NCI-H748 (cell line): ENCODE measurements around the gene UNC45A.

Experiments
- DNase-seq: peaks from one replicate; lab custom pipeline; 2025; ENCODE audit not compliant: unreplicated experiment; lab: John Stamatoyannopoulos, UW

UNC45A gene

GRCh38 chr15:90941038-90941437 lies 6.0 kb downstream of the UNC45A start:
- no peak for DNase-seq

- DNase-seq, result no peak
These were observed 7.5 kb downstream of the UNC45A start for GRCh38 chr15:90942354-90943120.

DNA sequence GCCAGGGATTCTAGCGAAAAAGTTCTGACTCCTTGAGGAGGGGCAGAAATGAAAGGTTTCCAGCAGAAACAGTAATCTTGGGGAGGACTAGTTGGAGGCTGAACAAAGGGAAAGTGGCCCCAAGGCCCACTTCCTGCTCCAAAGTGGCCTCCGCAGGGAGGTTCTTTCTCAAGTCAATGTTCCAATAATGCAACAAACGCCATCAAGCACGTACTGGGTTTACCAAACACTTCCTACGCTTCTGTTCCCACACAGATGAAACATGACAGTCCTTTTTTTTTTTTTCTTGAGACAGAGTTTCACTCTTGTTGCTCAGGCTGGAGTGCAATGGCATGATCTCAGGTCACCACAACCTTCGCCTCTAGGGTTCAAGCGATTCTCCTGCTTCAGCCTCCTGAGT lies 10.0 kb downstream of the UNC45A start:
- no peak for DNase-seq

- no peak for DNase-seq
These were observed 11.5 kb downstream of the UNC45A start for GRCh38 chr15:90946538-90946937.

DNA sequence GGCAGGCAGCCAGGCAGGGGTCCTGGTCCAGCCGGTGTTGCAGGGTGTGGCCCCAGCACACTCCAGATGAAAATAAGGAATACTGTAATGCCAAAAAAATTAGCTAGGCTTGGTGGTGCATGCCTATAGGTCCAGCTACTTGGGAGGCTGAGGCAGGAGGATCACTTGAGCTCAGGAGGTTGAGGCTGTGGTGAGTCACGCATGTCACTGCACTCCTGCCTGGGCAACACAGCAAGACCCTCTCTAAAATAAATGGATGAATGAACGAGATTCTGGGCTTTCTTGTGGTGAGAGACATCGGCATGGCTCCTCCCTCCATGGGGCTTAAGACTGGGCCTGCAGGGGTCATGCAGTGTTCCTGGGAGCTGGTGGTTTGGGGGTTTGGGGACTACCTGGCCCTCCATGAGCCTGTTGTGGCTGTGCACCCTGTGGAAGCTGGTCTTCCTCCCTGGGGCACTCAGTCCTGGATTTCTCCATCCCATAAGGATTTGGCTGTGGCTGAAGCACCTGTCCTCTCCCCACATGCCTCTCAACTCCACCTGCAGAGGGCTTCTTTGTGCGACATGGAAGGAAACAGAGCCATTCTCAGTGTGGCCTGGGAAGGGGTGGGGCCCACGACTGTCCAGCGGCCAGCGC lies 12.0 kb downstream of the UNC45A start:
- DNase-seq, result no peak

GRCh38 chr15:90947577-90948357 lies 12.7 kb downstream of the UNC45A start:
- DNase-seq, result no peak

GRCh38 chr15:90948506-90948905 lies 13.4 kb downstream of the UNC45A start:
- no peak for DNase-seq

DNA sequence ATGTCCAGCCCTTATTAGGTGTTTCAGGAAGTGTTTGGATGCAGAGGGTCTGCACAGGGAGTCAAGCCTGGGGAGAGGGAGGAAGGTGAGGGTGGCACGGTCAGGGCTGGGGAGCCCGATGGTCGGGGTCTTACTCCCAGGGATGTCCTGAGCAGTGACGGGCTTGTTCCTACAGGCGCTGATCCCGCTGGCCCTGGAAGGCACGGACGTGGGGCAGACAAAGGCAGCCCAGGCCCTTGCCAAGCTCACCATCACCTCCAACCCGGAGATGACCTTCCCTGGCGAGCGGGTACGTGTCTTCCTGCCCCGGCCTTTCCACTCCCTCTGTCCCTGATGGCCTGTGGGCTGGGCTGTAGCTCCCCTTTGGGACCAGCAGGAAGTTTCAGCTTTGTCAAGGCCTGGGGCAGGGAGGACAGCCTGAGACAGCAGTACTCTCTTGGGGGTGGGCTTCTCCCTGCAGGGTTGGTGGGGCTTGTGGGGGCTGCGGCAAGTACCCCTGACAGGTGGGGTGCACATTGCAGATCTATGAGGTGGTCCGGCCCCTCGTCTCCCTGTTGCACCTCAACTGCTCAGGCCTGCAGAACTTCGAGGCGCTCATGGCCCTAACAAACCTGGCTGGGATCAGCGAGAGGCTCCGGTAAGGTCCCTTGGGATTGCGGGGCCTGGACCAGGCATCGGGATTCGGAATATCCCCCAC lies 15.0 kb downstream of the UNC45A start:
- DNase-seq, result no peak

GRCh38 chr15:90950676-90951075 lies 15.6 kb downstream of the UNC45A start:
- DNase-seq, result no peak

DNA sequence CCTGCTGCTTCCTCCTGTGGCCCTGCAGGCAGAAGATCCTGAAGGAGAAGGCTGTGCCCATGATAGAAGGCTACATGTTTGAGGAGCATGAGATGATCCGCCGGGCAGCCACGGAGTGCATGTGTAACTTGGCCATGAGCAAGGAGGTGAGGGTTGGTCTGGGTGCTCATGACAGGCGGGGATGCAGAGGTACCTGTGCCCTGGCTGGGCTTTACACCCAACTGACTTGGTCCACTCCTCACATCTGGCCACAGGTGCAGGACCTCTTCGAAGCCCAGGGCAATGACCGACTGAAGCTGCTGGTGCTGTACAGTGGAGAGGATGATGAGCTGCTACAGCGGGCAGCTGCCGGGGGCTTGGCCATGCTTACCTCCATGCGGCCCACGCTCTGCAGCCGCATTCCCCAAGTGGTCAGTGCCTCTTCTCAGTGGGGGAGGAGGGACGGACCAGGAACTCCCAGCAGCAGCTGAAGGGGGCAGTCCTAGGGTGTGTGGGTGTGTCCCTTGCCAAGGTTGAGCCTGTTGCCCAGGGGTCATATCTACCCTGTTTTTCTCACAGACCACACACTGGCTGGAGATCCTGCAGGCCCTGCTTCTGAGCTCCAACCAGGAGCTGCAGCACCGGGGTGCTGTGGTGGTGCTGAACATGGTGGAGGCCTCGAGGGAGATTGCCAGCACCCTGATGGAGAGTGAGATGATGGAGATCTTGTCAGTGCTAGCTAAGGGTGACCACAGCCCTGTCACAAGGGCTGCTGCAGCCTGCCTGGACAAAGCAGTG lies 18.0 kb downstream of the UNC45A start:
- DNase-seq, result no peak

DNA sequence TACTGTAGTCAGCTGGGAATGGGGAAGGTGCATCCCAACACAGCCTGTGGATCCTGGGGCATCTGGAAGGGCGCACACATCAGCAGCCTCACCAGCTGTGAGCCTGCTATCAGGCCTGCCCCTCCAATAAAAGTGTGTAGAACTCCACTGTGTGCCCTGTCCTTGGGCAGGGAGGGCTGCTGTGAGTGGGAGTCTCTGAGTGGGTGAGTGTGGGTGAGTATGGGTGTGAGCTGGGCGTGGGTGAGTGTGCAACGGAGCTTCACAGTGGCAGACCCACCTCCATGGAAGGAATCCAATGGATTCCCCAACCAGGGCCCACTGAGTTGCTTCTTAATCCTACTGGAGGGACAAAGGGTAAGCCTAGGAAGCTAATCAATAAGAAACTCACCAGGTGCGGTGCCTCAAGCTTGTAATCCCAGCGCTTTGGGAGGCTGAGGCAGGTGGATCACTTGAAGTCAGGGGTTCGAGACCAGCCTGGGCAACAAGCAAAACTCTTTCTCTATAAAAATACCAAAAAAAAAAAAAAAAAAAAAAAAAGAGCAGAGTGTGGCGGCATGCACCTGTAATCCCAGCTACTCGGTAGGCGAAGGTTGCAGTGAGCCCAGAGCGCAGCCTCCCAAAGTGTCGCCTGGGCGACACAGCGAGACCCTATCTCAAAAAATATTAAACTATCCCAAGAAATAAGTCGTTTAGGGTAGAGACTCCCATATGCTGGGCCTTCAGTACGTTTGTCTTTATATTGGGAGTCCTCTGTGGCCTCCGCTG lies 19.0 kb downstream of the UNC45A start:
- no peak for DNase-seq

GRCh38 chr15:90954712-90955623 lies 19.9 kb downstream of the UNC45A start, which contains the start of gene RCCD1:
Gene RCCD1 (plus strand): TSS chr15:90954884. CDS start chr15:90956735, 1,851 bp downstream.
- peak; percentile 91 for DNase-seq

DNA sequence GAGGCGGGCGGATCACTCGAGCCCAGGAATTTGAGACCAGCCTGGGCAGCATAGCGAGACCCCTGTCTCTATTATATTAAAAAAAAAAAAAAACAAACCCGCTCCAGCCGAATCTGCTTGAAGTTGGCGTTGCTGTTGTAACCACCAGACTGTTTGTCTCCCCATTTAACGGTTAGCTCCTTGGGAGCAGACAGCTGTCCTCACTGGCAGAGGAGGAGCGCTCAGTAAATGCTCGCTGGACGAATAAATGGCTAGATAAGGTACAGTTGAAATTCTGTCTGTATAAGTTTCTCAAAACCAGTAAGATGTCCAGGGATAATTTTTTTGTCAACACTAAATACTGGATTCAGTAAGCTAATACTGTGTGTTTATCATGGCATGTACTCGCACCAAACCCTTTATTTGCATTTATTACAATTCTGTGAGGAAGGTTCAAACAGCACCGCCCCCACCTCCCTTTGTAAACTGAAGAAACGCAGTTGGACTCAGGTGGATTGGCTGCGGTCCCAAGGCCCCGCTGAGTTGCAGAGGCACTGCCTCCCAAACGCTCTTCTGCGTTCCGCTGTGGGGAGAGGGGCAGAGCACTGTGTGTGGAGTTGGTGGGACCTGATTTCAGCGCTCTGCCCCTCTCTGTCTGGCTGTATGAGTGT lies 20.7 kb downstream of the UNC45A start:
- peak; percentile 41 for DNase-seq

DNA sequence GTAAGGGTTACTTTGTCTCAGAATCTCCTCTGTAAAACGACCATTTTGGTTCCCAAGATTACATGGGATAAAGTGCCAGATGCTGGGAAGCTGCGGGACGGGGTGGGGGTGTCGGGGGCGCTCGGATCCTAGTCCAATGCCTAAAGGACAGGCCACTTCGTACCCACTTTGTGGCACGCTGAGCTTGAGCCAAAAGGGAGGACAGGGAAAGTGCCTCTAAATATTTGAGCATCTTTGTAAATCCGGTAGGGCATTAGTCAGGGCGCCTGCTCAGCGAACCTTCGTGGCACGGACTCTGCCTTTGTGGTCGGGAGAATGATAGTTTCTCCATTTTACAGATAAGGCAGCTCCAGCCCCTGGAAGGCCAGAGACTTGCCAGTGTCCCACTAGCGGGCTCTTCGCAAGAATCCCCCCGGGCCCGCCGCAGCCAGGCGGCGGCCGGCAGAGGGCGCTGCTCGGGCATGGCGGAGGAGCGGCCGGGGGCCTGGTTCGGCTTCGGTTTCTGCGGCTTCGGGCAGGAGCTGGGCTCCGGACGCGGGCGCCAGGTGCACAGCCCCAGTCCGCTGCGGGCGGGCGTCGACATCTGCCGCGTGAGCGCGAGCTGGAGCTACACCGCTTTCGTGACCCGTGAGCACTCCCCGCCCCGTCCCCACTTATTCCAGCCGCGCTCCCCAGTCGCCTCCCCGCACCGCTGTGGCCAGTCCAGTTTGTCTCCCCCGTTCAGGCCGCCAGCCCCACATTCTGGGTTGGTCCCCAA lies 21.4 kb downstream of the UNC45A start:
- peak; percentile 58 for DNase-seq

DNA sequence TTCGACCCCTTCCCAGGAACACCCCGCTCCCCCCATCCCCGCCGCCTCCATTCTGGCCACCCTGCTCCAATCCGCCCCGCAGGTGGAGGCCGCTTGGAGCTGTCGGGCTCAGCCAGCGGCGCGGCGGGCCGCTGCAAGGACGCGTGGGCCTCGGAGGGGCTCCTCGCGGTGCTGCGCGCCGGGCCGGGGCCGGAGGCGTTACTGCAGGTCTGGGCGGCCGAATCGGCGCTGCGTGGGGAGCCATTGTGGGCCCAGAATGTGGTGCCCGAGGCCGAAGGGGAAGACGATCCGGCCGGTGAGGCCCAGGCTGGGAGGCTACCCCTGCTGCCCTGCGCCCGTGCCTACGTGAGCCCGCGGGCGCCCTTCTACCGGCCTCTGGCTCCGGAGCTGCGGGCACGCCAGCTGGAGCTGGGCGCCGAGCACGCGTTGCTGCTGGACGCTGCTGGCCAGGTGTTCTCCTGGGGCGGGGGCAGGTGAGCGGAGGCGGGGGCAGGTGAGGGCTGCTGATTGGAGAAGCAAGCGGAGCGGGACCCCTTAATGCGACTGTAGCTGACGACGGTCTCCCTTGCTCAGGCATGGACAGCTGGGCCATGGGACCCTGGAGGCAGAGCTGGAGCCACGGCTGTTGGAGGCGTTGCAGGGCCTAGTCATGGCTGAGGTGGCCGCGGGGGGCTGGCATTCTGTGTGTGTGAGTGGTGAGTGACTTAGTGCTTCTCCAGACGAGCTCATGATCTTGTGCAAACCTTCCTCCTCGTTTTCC lies 22.1 kb downstream of the UNC45A start:
- DNase-seq, result peak; percentile 21

DNA sequence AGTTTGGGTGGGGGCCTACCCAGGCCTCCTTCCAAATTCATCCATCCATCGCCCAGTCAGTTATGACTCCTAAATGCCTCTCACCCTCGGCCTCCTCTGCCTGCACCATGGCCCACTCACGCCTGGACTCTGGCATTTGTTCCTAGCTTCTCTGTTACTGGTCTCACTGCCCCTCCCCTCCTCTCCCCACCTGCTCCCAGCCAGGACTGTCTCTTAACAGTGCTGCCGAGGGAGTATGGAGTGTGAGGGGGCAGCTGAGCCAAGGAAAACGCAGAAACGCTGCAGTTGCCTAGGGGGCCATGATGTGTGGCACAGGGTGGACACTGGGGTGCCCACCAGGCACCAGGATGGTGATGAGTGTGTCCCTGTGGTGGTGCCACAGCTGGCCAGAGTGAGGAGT lies 22.7 kb downstream of the UNC45A start:
- no peak for DNase-seq
